ENCODE data around the gene STARD3NL.

- TF ChIP-seq CTCF (IDR thresholded peaks at IDR 0.05) (no peak), POLR2A (IDR thresholded peaks at IDR 0.05) (no peak)
These were observed 1.8 kb downstream of the STARD3NL start for GRCh38 chr7:38179776-38180226.
